HEK293 (cell line): ENCODE measurements around the gene PDE3B.

Experiments used
- KLF9 ChIP-seq: fragments of 450-650 bp; formaldehyde crosslinking; IDR thresholded peaks from 2 replicates; pipeline ENCODE4 v1.5.1; 2016; ENCODE audit warnings: missing biosample characterization, missing genetic modification characterization, low read depth
- ZFP3 ChIP-seq: fragments of 450-650 bp; formaldehyde crosslinking; IDR thresholded peaks from 2 replicates; pipeline ENCODE4 v1.5.1; 2016; ENCODE audit warnings: low read depth, missing biosample characterization, missing genetic modification characterization
- ZIC2 ChIP-seq: fragments of 450-650 bp; formaldehyde crosslinking; IDR thresholded peaks from 2 replicates; pipeline ENCODE4 v1.5.1; 2016; ENCODE audit warnings: missing biosample characterization, missing genetic modification characterization
- ZNF501 ChIP-seq: fragments of 450-650 bp; formaldehyde crosslinking; IDR thresholded peaks from 2 replicates; pipeline ENCODE4 v1.5.1; 2016; ENCODE audit warnings: missing biosample characterization, missing genetic modification characterization
- TF ChIP-seq, protein P1 (sequence below): fragments of 450-650 bp; formaldehyde crosslinking; IDR thresholded peaks from 2 replicates; pipeline ENCODE4 v1.5.1; 2016; ENCODE audit warnings: missing biosample characterization, missing genetic modification characterization
- TF ChIP-seq, protein P2 (sequence below): fragments of 450-650 bp; formaldehyde crosslinking; IDR thresholded peaks from 2 replicates; pipeline ENCODE4 v1.5.1; 2017; ENCODE audit warnings: missing biosample characterization, missing genetic modification characterization

DNA sequence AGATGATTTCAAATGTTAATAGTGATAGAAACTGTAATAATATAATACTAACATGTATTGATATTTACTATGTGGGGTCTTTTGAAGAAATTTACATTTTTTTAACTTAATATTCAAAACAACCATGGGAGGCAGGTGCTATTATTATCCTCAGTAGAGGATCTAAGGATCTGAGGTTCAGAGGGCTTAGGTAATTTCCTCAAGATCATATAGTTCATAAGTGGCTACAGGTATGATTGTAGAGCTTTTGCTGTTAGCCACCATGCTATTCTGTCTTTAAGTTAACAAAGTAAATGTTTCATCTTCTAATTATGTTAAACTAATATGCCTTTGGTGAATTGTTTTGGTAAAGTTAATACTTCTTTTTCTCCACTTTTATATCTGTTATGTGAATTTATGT is 83.6 kb downstream of the PDE3B start:
- TF ChIP-seq, protein P1, sequence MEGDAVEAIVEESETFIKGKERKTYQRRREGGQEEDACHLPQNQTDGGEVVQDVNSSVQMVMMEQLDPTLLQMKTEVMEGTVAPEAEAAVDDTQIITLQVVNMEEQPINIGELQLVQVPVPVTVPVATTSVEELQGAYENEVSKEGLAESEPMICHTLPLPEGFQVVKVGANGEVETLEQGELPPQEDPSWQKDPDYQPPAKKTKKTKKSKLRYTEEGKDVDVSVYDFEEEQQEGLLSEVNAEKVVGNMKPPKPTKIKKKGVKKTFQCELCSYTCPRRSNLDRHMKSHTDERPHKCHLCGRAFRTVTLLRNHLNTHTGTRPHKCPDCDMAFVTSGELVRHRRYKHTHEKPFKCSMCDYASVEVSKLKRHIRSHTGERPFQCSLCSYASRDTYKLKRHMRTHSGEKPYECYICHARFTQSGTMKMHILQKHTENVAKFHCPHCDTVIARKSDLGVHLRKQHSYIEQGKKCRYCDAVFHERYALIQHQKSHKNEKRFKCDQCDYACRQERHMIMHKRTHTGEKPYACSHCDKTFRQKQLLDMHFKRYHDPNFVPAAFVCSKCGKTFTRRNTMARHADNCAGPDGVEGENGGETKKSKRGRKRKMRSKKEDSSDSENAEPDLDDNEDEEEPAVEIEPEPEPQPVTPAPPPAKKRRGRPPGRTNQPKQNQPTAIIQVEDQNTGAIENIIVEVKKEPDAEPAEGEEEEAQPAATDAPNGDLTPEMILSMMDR: no peak
- TF ChIP-seq ZFP3: no peak
- no peak for TF ChIP-seq KLF9 (tag by site-specific recombination)
- TF ChIP-seq, protein P2, sequence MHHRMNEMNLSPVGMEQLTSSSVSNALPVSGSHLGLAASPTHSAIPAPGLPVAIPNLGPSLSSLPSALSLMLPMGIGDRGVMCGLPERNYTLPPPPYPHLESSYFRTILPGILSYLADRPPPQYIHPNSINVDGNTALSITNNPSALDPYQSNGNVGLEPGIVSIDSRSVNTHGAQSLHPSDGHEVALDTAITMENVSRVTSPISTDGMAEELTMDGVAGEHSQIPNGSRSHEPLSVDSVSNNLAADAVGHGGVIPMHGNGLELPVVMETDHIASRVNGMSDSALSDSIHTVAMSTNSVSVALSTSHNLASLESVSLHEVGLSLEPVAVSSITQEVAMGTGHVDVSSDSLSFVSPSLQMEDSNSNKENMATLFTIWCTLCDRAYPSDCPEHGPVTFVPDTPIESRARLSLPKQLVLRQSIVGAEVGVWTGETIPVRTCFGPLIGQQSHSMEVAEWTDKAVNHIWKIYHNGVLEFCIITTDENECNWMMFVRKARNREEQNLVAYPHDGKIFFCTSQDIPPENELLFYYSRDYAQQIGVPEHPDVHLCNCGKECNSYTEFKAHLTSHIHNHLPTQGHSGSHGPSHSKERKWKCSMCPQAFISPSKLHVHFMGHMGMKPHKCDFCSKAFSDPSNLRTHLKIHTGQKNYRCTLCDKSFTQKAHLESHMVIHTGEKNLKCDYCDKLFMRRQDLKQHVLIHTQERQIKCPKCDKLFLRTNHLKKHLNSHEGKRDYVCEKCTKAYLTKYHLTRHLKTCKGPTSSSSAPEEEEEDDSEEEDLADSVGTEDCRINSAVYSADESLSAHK: no peak
- TF ChIP-seq ZIC2 (tag by site-specific recombination): no peak
- no peak for TF ChIP-seq ZNF501
